ENCODE measurements around the gene RNASE11. TPM values are rescaled to one million over a fixed set of nuclear protein-coding genes. Genes with fewer than 3 reads are reported as not detected.

Gene RNASE11
- total RNA-seq, 6 experiments from 2014 or later, result not detected

- ATAC-seq (no peak), DNase-seq (no peak)
- TF ChIP-seq POLR2A (IDR thresholded peaks at IDR 0.05) (no peak), CTCF (IDR thresholded peaks at IDR 0.05) (no peak)
- H3K27me3 ChIP-seq, result no peaks in the 10 kb centered on the region
- WGBS (ENCODE audit: insufficient coverage, low coverage, low lambda C conversion rate, missing lambda C conversion rate), result 52% methylated on average over 2 of the region's 2 CpGs
- H3K9me3 ChIP-seq, result no peaks in the 10 kb centered on the region
- H3K36me3 ChIP-seq, result no peaks in the 10 kb centered on the region
- H3K4me1 ChIP-seq, result no peaks in the 10 kb centered on the region
- H3K27ac ChIP-seq, result no peak overlapping the region
- intact Hi-C loops (cut with DNase I), result no loop called here
- H3K4me3 ChIP-seq, result no peak overlapping the region
Measured at GRCh38 chr14:20559461-20559904, 28.3 kb downstream of the RNASE11 start.

- DNase-seq, result no peak
- Histone ChIP-seq H3K27ac (no peak overlapping the region), H3K4me1 (no peaks in the 10 kb centered on the region), H3K9me3 (no peaks in the 10 kb centered on the region), H3K36me3 (no peaks in the 10 kb centered on the region), H3K27me3 (no peaks in the 10 kb centered on the region), H3K4me3 (no peak overlapping the region)
- intact Hi-C loops (cut with DNase I), result no loop called here
- TF ChIP-seq POLR2A (IDR thresholded peaks at IDR 0.05), result no peak
- no peak for TF ChIP-seq CTCF (IDR thresholded peaks at IDR 0.05)
- 44% methylated on average over 2 of the region's 2 CpGs for WGBS (ENCODE audit: insufficient coverage, low coverage, low lambda C conversion rate, missing lambda C conversion rate)
- no peak for ATAC-seq
Measured at GRCh38 chr14:20557212-20557542, 30.6 kb downstream of the RNASE11 start.

- DNase-seq (no peak), ATAC-seq (no peak)
- Histone ChIP-seq H3K27ac (no peak overlapping the region), H3K27me3 (no peaks in the 10 kb centered on the region), H3K4me3 (no peak overlapping the region), H3K9me3 (no peaks in the 10 kb centered on the region), H3K4me1 (no peaks in the 10 kb centered on the region), H3K36me3 (no peaks in the 10 kb centered on the region)
- TF ChIP-seq CTCF (IDR thresholded peaks at IDR 0.05), result no peak
- TF ChIP-seq POLR2A (IDR thresholded peaks at IDR 0.05), result no peak
- WGBS (ENCODE audit: insufficient coverage, low coverage, low lambda C conversion rate, missing lambda C conversion rate), result 52% methylated on average over 10 of the region's 11 CpGs
- intact Hi-C loops (cut with DNase I), result no loop called here
Measured at GRCh38 chr14:20556500-20557211, 31.1 kb downstream of the RNASE11 start.

GRCh38 chr14:20555845-20556244, 32.0 kb downstream of the RNASE11 start:
- H3K27ac ChIP-seq, result no peak overlapping the region
- no peak overlapping the region for H3K4me3 ChIP-seq
- intact Hi-C loops (cut with DNase I), result no loop called here
- H3K27me3 ChIP-seq, result no peaks in the 10 kb centered on the region
- ATAC-seq (no peak), DNase-seq (no peak)
- H3K9me3 ChIP-seq, result no peaks in the 10 kb centered on the region
- H3K4me1 ChIP-seq, result no peaks in the 10 kb centered on the region
- 72% methylated on average over 3 of the region's 3 CpGs for WGBS (ENCODE audit: insufficient coverage, low coverage, low lambda C conversion rate, missing lambda C conversion rate)
- no peaks in the 10 kb centered on the region for H3K36me3 ChIP-seq
- TF ChIP-seq POLR2A (IDR thresholded peaks at IDR 0.05) (no peak), CTCF (IDR thresholded peaks at IDR 0.05) (no peak)

GRCh38 chr14:20553024-20553423, 34.8 kb downstream of the RNASE11 start:
- ATAC-seq, result no peak
- no peaks in the 10 kb centered on the region for H3K4me1 ChIP-seq
- no peak for TF ChIP-seq CTCF (IDR thresholded peaks at IDR 0.05)
- no peak for TF ChIP-seq POLR2A (IDR thresholded peaks at IDR 0.05)

More at GRCh38 chr14:20553024-20553423, 34.8 kb downstream of the RNASE11 start:
- H3K9me3 ChIP-seq, result no peaks in the 10 kb centered on the region
- H3K36me3 ChIP-seq, result no peaks in the 10 kb centered on the region
- no peak overlapping the region for H3K4me3 ChIP-seq
- H3K27me3 ChIP-seq, result no peaks in the 10 kb centered on the region
- no peak for DNase-seq
- no peak overlapping the region for H3K27ac ChIP-seq
- intact Hi-C loops (cut with DNase I), result no loop called here
